ENCODE data around the gene LCN15.

DNA sequence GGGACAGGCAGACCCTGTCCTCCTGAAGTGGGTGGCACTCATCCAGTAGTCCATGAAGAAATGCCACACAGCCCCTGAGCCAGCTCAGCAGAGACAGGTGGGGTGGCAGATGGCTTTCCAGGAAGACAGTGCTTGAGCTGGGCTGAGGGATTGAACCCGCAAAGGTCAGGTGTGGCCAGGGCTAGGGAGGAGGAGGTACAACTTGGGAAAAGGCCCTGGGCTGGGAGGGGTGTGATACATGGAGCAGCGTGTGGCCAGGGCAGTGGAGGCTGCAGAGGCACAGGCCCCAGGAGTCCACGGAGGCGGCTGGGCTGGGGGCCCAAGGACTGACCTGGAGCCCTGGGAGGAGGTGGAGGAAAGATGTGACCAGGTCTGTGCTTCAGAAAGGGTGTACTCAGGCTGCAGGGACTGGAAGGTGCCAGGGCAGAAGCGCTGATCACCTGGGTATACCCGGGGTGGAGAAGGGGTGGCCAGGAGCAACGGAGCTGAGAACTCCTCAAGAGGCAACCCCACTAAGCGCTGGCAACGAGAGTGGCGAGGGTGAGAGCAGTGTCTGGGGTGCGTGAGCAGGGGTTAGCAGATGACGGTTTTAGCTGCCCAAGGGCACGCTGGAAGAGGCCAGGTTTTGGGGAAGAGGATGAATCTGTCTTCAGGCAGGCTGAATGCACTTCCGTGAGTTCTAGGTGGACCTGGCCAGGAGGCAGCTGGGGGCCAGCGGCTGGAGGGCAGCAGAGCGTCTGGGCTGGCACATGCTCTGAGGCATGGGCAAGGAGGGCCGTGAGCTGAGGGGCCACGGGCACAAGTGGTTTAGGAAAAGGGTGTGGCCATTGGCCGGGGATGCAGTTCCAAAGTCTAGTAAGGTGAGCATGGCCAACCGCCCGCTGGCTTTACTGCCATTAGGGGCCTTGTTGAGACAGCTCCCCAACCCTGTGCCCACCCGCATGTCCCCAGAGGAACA lies 39.5 kb upstream of the LCN15 start:
- TF ChIP-seq, protein P1, sequence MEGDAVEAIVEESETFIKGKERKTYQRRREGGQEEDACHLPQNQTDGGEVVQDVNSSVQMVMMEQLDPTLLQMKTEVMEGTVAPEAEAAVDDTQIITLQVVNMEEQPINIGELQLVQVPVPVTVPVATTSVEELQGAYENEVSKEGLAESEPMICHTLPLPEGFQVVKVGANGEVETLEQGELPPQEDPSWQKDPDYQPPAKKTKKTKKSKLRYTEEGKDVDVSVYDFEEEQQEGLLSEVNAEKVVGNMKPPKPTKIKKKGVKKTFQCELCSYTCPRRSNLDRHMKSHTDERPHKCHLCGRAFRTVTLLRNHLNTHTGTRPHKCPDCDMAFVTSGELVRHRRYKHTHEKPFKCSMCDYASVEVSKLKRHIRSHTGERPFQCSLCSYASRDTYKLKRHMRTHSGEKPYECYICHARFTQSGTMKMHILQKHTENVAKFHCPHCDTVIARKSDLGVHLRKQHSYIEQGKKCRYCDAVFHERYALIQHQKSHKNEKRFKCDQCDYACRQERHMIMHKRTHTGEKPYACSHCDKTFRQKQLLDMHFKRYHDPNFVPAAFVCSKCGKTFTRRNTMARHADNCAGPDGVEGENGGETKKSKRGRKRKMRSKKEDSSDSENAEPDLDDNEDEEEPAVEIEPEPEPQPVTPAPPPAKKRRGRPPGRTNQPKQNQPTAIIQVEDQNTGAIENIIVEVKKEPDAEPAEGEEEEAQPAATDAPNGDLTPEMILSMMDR (IDR thresholded peaks at IDR 0.05) = no peak
- TF ChIP-seq POLR2A (IDR thresholded peaks at IDR 0.05) = no peak
- no peak for TF ChIP-seq EP300 (IDR thresholded peaks at IDR 0.05)

All from stomach (tissue), 4 donors.